Progenitor cell of endocrine pancreas (in vitro differentiated cells): Measurements from ENCODE around the gene RFPL4A. TPM values are rescaled to one million over a fixed set of nuclear protein-coding genes. Genes with fewer than 3 reads are reported as not detected.
"Not testable (repeated sequence)": the region's sequence is repeated elsewhere in the genome, so short reads cannot be mapped to it uniquely, and the experiment has no call there.

Experiments
- DNase-seq: peaks from one replicate; pipeline ENCODE4 v3.0.0; 2021; ENCODE audit warnings: low spot score; ENCODE audit not compliant: unreplicated experiment
- H3K27ac Mint-ChIP-seq: 2 replicates; pipeline ENCODE4 v1.8.0; 2021; ENCODE audit warnings: mild to moderate bottlenecking, moderate library complexity, mixed read lengths
- H3K27me3 Mint-ChIP-seq: 2 replicates; pipeline ENCODE4 v1.8.0; 2021; ENCODE audit warnings: mixed read lengths
- H3K36me3 Mint-ChIP-seq: 2 replicates; pipeline ENCODE4 v1.8.0; 2022; ENCODE audit warnings: mixed read lengths; ENCODE audit not compliant: insufficient read depth
- H3K4me1 Mint-ChIP-seq: 2 replicates; pipeline ENCODE4 v1.8.0; 2021; ENCODE audit warnings: low read depth, mixed read lengths
- H3K4me3 Mint-ChIP-seq: 2 replicates; pipeline ENCODE4 v1.8.0; 2021; ENCODE audit warnings: low read depth, mild to moderate bottlenecking, moderate library complexity, mixed read lengths
- H3K9me3 Mint-ChIP-seq: 2 replicates; pipeline ENCODE4 v1.8.0; 2021; ENCODE audit warnings: low read depth, mixed read lengths
- total RNA-seq: library from RNA; stranded (reverse); gene quantifications from 2 replicates; pipeline ENCODE4 v1.2.1, GENCODE V29; 2021
- TF ChIP-seq, protein P1 (sequence below): fragments of 200-600 bp; sonication (generic); IDR thresholded peaks from one replicate; pipeline ENCODE4 v1.5.0; 2021; ENCODE audit warnings: antibody characterized with exemption, mild to moderate bottlenecking; ENCODE audit not compliant: unreplicated experiment

The RFPL4A gene
- total RNA-seq, 1 donor from 2014 or later: not detected

DNA sequence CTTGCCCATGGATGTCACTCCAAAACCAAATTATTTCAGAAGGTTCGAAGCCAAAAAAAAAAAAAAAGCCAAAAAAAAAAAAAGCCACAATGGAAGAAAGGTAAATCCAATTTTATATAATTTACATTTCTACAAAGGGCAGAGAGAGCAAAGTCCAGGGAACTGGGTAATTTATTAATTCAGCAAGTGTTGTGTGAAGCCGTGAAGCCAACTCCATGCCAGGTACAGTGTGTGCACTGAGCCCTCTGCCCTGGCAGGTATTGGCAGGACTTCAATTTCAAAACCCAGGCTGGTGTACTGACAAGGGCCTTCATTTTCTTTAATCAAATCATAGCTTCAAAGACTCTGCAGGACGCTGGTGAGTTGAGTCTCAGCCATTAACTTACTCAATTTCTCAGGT lies 5.5 kb upstream of the RFPL4A start:
- H3K27me3 Mint-ChIP-seq: no peaks in the 10 kb centered on the region
- peaks cover 44% of the 10 kb centered on the region for H3K9me3 Mint-ChIP-seq
- TF ChIP-seq, protein P1, sequence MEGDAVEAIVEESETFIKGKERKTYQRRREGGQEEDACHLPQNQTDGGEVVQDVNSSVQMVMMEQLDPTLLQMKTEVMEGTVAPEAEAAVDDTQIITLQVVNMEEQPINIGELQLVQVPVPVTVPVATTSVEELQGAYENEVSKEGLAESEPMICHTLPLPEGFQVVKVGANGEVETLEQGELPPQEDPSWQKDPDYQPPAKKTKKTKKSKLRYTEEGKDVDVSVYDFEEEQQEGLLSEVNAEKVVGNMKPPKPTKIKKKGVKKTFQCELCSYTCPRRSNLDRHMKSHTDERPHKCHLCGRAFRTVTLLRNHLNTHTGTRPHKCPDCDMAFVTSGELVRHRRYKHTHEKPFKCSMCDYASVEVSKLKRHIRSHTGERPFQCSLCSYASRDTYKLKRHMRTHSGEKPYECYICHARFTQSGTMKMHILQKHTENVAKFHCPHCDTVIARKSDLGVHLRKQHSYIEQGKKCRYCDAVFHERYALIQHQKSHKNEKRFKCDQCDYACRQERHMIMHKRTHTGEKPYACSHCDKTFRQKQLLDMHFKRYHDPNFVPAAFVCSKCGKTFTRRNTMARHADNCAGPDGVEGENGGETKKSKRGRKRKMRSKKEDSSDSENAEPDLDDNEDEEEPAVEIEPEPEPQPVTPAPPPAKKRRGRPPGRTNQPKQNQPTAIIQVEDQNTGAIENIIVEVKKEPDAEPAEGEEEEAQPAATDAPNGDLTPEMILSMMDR: no peak
- no peak overlapping the region for H3K27ac Mint-ChIP-seq
- H3K4me1 Mint-ChIP-seq: no peaks in the 10 kb centered on the region
- no peaks in the 10 kb centered on the region for H3K36me3 Mint-ChIP-seq
- DNase-seq: no peak
- H3K4me3 Mint-ChIP-seq: no peak overlapping the region

DNA sequence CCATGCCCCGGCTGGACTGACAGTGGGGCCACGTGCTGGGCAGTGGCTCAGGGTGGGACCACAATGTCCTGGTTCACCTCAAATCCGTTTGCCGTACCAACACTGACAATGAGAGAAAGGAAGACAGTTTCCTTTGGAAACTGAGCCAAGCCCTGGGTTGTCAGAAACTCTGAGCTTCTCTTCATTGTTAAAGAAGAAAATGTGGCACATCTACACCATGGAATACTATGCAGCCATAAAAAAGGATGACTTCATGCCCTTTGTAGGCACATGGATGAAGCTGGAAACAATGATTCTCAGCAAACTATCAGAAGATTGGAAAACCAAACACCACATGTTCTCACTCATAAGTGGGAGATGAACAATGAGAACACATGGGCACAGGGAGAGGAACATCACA lies 2.1 kb upstream of the RFPL4A start:
- H3K27ac Mint-ChIP-seq, H3K4me3 Mint-ChIP-seq, H3K27me3 Mint-ChIP-seq, DNase-seq, H3K4me1 Mint-ChIP-seq, H3K36me3 Mint-ChIP-seq: not testable (repeated sequence)
- peaks cover 55% of the 10 kb centered on the region for H3K9me3 Mint-ChIP-seq

DNA sequence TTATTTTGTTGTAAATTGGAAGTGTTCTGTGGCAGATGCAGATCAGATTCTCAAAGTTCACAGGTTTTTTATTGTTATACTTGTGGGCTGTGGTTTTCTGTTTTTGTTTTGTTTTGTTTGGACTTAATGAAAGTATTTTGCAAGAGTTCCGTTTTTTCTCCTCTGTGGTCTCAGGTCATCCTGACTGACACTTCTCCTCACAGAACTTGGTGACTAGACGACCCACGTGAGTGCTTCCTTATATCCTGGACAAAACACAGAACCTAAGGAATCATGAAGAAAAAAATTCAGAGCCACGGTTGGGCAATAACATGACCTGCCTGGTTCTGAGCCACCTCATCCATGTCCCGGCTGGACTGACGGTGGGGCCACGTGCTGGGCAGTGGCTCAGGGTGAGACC lies 7.6 kb downstream of the RFPL4A start:
- H3K4me1 Mint-ChIP-seq: no peaks in the 10 kb centered on the region
- TF ChIP-seq, protein P1: no peak
- H3K27me3 Mint-ChIP-seq: no peaks in the 10 kb centered on the region
- peaks cover 30% of the 10 kb centered on the region for H3K9me3 Mint-ChIP-seq
- H3K4me3 Mint-ChIP-seq: no peak overlapping the region
- H3K27ac Mint-ChIP-seq: no peak overlapping the region
- no peak for DNase-seq
- no peaks in the 10 kb centered on the region for H3K36me3 Mint-ChIP-seq

DNA sequence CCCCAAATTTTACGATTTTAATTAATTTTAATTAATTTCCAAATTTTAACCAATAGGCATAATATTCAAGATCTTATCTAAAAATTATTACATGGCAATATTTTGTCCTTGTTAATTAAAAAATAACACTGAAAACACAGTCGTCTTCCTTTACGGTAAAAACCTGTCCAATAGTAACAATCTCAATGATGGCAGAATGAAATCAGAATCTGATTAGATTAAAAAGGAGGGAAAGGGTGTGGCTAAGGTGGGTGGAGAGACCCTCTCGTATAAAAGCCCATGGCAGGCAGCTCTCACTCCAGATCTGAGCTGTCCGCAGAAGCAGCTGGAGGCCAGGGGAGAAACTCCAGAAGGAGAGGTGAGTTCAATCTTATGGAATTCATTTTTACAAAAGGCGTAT lies 9.9 kb downstream of the RFPL4A start, which contains the start of gene RFPL4AL1:
TSS of gene RFPL4AL1 (plus strand) at position 301 of the 400 bp plus-strand sequence. CDS start 2,687 bp downstream, outside the sequence.
- H3K27me3 Mint-ChIP-seq, H3K36me3 Mint-ChIP-seq, H3K27ac Mint-ChIP-seq, H3K4me1 Mint-ChIP-seq, DNase-seq, H3K4me3 Mint-ChIP-seq: not testable (repeated sequence)
- H3K9me3 Mint-ChIP-seq: peaks cover 29% of the 10 kb centered on the region

DNA sequence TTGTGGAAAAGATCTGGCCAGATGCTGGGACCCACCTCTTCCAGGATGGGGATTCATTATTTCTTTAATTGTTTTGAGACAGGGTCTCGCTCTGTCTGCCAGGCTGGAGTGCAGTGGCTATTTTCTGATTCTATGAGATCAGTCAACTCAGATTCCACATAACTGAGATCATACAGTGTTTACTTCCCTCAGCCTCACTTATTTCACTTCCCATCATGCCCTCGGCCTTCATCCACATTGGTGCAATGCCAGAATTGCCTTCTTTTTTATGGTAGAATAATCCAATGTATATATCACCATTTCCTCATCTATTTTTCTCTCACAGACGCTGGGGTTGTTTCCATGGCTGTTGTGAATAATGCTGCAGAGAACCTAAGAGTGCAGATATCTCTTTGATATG lies 10.7 kb downstream of the RFPL4A start:
- not testable (repeated sequence) for H3K4me3 Mint-ChIP-seq, H3K4me1 Mint-ChIP-seq, H3K27me3 Mint-ChIP-seq, DNase-seq, H3K27ac Mint-ChIP-seq, H3K36me3 Mint-ChIP-seq
- peaks cover 29% of the 10 kb centered on the region for H3K9me3 Mint-ChIP-seq

DNA sequence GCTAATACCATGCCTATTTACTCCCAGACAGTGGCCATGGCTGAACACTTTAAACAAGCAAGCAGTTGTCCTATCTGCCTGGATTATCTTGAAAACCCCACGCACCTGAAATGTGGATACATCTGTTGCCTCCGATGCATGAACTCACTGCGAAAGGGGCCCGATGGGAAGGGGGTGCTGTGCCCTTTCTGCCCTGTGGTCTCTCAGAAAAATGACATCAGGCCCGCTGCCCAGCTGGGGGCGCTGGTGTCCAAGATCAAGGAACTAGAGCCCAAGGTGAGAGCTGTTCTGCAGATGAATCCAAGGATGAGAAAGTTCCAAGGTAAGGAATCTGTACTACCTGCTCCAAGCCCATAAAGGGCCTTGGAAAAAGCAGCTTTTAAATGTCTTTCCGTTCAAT lies 18.6 kb downstream of the RFPL4A start:
- no peak overlapping the region for H3K27ac Mint-ChIP-seq
- no peaks in the 10 kb centered on the region for H3K4me1 Mint-ChIP-seq
- peaks cover 57% of the 10 kb centered on the region for H3K9me3 Mint-ChIP-seq
- TF ChIP-seq, protein P1: no peak
- no peaks in the 10 kb centered on the region for H3K36me3 Mint-ChIP-seq
- H3K4me3 Mint-ChIP-seq: no peak overlapping the region
- DNase-seq: no peak
- H3K27me3 Mint-ChIP-seq: no peaks in the 10 kb centered on the region

DNA sequence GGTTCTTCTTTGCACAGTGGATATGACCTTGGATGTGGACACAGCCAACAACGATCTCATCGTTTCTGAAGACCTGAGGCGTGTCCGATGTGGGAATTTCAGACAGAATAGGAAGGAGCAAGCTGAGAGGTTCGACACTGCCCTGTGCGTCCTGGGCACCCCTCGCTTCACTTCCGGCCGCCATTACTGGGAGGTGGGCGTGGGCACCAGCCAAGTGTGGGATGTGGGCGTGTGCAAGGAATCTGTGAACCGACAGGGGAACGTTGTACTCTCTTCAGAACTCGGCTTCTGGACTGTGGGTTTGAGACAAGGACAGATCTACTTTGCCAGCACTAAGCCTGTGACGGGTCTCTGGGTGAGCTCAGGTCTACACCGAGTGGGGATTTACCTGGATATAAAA lies 19.4 kb downstream of the RFPL4A start:
- Mint-ChIP-seq H3K9me3 (peaks cover 62% of the 10 kb centered on the region), H3K4me3 (no peak overlapping the region), H3K36me3 (no peaks in the 10 kb centered on the region), H3K4me1 (no peaks in the 10 kb centered on the region), H3K27ac (no peak overlapping the region), H3K27me3 (no peaks in the 10 kb centered on the region)
- TF ChIP-seq, protein P1: no peak
- no peak for DNase-seq
